CD4-positive, alpha-beta T cell treated with Interleukin-10 for 1 hour (primary cell): ENCODE results near the gene PNPLA8.
"Not testable (repeated sequence)": the region's sequence is repeated elsewhere in the genome, so short reads cannot be mapped to it uniquely, and the experiment has no call there.

Experiments used
- DNase-seq: peaks from one replicate; pipeline ENCODE4 v3.0.0-alpha.2; 2020

PNPLA8 gene, protein sequence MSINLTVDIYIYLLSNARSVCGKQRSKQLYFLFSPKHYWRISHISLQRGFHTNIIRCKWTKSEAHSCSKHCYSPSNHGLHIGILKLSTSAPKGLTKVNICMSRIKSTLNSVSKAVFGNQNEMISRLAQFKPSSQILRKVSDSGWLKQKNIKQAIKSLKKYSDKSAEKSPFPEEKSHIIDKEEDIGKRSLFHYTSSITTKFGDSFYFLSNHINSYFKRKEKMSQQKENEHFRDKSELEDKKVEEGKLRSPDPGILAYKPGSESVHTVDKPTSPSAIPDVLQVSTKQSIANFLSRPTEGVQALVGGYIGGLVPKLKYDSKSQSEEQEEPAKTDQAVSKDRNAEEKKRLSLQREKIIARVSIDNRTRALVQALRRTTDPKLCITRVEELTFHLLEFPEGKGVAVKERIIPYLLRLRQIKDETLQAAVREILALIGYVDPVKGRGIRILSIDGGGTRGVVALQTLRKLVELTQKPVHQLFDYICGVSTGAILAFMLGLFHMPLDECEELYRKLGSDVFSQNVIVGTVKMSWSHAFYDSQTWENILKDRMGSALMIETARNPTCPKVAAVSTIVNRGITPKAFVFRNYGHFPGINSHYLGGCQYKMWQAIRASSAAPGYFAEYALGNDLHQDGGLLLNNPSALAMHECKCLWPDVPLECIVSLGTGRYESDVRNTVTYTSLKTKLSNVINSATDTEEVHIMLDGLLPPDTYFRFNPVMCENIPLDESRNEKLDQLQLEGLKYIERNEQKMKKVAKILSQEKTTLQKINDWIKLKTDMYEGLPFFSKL

DNA sequence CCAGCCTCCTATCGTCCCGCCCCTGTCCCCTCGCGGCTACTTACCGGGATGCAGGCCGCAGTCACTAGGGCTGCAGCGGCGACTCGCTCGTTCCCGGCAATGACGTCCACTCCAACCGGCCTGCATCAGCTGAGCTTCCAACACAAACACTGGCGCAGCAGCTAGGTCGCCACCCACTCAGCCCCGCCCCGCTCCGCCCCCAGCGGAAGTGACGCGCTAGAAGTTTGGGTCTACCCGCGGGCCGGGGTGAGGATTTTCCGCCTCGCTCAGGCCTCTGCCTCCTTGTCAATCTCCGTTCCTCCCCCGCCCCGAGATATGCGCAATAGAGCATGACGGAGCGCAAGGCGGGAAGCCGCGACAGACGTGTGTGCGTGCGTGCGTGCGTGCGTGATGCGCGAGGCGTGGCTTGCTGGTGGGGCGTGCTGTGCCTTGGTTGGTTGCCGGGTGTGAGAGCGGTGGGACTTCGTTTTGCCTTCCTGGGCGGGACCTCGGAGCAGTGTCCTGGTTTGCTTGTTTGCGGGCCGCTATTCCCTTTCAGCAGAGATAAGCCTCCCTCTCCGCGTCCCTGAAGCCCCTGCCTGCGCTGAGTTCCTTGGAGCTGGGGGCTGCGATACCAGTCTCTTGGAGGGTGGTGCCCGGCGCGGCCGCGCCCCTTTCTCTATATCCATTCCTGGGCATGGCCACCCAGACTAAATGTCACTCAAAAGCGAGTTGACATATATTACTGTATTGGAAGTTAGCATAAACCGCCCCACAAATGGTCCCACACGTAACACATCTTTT is at the start of gene PNPLA8:
TSS of gene PNPLA8 (minus strand) at position 151 of the 783 bp plus-strand sequence. CDS start 10,644 bp downstream, outside the sequence.
- peak; percentile 100 for DNase-seq

DNA sequence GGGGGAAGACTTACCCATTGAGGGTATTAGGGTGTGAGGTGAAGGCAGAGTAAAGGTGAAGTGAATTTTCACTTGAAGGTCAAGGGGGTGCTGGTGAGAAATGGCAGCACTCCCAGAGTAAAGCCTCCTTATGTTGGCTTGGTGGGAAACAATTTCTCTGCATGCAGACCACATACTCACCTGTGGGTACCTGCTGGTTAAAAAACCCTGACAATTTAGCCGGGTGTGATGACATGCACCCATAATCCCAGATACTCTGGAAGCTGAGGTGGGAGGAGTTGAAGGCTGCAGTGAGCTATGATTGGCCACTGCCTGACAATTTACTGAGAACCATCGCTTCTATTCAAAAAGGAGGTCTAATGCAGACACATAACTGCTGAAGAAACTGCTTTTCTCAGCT is 49.2 kb upstream of the PNPLA8 start:
- DNase-seq, result no peak

DNA sequence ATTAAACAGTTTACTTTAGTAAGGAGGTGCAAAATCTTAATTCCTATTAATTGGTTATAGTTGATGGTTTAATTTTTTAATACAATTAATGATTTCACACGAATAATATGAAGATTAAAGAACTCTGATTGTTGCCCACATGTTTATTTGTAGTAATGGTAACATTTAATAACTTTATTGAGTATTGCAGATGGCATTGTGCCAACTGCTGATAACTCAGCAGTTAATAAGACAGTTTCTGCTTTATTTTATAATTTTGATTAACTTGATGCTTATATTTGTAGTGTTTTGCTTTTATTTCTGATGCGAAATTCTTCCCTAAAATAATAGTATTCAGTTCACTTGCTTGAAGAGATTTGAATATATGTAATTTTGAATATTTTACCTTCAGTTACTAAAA is 46.5 kb upstream of the PNPLA8 start:
- DNase-seq, result no peak

DNA sequence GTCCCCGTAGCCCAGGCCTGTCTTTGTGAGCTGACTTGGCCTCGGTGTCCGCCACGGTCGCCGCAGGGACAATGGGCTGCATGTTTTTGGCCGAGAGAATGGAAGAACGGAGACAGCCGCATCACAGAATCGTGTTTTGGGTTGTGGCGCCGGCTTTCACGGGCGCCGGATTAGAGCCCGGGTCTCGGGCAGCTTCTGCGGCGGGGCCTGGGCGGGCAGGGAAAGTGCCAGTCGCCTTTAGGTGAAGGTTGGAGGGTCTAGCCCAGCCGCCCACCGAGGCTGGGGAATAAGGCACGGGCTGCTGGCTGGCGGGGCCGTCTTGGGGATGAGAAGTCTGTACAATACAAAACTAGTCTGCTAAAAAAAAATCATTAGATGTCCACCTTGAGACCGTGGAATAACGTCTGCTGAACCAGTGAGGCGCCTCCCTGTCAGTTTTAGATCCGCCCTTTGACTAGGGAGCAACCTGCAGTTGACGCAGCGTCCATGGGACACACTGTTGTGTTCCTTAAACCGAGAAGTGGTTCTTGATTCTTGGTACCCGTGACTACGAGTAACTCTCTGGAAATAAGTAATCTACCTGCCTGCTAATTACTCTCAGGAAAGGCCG is 44.3 kb upstream of the PNPLA8 start:
- peak; percentile 60 for DNase-seq

DNA sequence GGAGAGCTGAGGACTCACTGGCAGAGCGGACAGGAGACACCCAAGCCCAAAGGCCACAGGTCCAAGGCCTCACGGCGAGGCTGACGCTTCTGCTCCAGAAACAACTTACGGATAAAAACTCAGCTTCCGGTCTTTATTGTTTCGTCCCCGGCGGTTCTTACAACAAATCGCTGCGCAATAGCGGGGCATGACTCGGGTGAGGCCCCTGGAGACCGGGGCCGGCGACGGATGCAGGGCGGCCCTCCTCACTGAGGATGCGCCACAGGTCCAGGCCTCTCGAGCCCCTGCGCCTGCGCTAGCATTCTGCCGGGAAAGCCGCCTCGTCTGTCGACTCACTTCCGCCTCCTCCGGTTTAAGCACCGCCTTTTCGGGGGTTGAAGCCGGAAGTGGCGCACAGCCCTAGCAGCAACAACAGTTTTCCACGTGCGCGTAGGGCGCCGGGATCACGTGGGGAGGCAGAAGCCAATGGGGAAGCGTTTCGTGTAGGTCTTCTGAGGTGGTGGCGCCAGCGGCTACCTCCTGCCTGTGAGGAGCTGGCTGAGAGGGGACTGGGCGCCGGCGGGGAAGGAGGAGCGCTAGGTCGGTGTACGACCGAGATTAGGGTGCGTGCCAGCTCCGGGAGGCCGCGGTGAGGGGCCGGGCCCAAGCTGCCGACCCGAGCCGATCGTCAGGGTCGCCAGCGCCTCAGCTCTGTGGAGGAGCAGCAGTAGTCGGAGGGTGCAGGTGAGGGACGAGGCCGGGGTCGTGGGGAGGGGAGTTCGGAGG is 43.6 kb upstream of the PNPLA8 start, which contains the start of the genes DNAJB9 and THAP5:
TSS of gene DNAJB9 (plus strand) at position 494 of the 765 bp plus-strand sequence. CDS start 1,853 bp downstream, outside the sequence.
TSS of gene THAP5 (minus strand) at position 326 of the 765 bp plus-strand sequence. CDS start at position 189, 137 bp downstream.
- DNase-seq, result peak; percentile 100

DNA sequence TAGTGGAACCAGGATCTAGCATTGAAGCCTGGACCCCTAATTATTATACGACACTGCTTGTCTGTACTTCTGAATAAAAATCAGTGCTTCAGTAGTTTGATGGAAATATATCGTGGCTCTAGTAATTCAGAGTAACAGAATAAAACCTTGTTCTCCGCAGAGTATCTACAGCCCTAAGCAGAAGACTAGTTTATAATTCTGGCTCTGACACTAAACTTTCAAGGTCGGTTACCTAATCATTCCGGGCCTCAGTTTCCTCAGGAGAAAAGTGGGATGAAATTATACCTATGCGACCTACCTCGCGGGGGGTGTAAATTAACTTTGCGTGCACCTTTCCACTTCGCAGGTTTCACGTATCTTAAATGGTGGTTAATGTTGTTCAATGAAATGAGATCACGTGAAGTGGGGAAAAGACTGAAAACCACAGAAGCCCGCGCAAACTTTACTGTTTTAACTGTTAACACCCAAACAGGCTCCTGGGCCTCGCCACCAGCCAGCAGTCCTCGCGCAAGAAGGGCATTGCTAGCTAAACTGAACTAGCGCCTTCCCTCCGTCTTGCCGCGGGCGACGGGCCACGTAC is 43.0 kb upstream of the PNPLA8 start:
- peak; percentile 9 for DNase-seq

DNA sequence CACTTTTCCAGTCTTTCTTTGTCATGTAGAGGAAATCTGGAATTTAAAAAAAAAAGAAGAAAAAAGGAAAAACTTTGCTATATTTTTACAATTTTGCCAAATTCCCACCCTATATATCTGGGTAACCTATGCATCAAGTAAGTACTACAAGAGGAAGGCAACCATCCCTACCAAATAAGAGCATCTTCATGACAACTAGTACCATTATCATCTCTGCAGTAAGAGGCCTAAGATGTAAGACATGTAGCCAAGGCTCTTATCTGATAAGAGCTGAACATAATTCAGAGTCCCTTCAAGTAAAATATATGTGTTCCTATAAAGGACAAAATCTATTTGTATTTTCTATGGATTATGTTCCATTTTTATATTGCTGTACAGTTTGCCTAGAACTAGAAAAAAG is 40.1 kb upstream of the PNPLA8 start:
- no peak for DNase-seq

DNA sequence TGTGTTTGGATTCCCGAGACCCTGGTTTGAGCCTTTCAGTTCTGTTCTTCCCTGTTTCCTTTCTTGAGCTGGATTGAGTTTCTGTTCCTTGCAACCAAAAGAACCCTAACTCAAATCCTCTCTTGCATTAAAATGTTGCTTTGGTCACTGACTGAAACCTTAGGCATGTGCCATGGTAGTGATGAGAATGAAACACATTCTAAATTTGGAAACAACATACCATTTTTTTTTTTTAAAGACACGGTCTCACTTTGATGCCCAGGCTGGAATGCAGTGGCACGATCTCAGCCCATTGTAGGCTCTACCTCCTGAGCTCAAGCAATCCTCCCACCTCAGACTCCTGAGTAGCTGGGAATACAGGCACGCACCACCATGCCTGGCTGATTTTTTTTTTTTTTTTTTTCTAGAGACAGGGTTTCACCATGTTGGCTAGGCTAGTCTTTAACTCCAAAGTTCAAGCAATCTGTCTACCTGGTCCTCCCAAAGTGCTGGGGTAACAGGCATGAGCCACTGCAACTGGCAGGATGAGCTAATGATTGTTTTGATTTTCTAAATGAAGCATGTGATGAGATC is 35.2 kb upstream of the PNPLA8 start:
- no peak for DNase-seq

DNA sequence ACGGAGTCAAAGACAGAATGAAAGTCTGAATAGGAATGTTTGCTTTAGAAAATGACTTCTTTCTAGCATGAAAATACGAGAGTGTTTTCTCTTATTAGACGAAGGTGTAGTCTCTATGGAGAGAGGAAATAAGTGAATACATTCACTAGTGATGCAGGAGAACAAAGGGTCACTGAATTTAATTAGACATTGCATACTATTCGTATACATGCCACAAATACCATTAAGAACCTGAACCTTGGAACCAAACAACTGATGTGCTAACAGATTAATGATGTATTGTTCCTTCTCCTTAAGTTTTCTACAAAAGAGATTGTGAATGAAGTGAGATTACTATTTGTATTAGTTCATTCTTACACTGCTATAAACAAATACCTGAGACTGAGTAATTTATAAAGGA is 33.3 kb upstream of the PNPLA8 start:
- no peak for DNase-seq

DNA sequence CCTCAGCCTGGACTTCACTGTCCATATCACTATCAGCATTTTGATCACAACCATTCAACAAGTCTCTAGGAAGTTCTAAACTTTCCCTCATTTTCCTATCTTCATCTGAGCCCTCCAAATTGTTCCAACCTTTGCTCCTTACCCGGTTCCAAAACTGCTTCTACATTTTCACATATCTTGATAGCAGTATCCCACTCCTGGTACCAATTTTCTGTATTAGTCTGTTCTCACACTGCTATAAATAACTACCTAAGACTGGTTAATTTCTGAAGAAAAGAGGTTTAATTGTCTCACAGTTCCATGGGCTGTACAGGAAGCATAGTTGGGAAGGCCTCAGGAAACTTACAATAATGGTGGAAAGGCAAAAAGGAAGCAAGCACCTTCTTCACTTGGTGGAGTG is 31.7 kb upstream of the PNPLA8 start:
- no peak for DNase-seq

DNA sequence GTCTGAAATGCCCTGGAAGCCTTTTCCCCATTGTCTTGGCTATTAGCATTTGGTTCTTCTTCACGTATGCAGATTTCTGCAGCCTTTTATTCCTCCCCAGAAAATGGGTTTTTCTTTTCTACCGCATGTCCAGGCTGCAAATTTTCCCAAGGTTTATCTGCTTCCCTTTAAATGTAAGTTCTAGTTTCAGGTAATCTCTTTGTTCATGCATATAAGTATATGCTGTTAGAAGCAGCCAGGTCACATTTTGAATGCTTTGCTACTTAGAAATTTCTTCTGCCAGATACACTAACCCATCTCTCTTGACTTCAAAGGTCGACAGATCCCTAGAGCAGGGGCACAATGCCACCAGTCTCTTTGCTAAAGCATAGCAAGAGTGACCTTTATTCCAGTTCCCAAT is 31.3 kb upstream of the PNPLA8 start:
- DNase-seq, result no peak

DNA sequence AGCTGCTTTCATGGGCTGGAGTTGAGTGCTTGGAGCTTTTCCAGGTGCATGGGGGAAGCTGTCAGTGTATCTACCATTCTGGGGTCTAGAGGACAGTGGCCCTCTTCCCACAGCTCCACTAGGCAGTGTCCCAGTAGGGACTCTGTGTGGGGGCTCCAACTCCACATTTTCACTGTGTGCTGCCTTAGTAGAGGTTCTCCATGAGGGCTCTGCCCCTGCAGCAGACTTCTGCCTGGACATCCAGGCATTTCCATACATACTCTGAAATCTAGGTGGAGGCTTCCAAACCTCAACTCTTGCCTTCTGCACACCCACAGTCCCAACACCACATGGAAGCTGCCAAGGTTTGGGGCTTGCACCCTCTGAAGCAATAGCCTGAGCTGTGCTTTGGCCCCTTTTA is 30.7 kb upstream of the PNPLA8 start:
- not testable (repeated sequence) for DNase-seq

DNA sequence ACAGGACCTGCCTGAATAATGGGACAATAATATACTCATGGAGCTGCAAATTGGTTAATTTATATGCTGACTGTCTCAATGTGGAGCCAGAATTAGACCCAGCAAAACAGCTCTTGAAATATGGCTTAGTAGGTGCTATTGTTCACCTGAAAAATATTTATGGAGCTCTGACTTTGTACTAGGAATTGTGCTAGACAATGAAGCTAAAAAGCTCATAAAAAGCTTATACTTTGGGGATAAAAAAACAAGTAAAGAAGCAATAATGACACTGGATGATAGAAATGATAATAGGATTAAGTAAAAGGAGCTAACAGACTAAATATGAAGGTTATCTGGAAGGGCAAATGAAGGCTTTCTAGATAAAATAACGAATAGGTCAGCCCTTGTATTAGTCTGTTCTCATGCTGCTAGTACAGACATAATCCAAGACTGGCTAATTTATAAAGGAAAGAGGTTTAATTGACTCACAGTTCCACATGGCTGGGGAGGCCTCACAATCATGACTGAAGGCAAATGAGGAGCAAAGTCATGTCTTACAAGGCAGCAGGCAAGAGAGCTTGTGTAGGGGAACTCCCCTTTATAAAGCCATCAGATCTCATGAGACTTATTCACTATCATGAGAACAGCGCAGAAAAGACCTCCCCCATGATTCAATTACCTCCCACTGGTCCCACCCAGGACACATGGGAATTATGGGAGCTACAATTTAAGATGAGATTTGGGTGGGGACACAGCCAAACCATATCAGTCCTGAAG is 22.4 kb upstream of the PNPLA8 start:
- not testable (repeated sequence) for DNase-seq

DNA sequence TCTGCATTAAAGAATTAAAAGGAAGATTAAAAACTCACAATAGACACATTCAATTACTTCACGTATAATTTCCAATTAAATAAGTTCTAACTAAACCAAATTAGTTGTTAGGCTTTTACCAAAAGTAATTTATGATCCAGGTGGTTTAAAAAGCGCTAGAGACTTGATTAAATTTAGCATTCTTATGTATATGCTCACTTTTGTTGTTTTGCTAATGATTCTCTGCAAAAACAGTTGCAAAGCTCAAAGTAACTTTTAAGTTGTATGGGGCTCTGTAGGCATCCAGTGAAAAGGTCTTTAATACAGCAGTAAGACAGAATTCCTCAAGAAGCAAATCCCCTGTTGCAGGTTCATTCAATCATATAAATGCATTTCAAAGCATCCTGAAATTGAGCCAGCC is 15.5 kb upstream of the PNPLA8 start:
- DNase-seq, result no peak

DNA sequence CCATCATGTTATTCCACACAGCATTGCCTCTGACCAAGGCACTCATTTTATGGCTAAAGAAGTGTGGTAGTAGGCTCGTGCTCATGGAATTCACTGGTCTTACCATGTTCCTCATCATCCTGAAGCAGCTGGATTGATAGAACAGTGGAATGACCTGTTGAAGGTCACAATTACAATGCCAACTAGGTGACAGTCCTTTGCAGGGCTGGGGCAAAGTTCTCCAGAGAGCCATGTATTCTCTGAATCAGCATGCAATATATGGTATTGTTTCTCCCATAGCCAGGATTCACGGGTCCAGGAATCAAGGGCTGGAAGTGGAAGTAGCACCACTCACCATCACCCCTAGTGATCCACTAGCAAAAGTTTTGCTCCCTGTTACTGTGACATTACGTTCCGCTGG is 12.8 kb upstream of the PNPLA8 start:
- DNase-seq, result not testable (repeated sequence)

DNA sequence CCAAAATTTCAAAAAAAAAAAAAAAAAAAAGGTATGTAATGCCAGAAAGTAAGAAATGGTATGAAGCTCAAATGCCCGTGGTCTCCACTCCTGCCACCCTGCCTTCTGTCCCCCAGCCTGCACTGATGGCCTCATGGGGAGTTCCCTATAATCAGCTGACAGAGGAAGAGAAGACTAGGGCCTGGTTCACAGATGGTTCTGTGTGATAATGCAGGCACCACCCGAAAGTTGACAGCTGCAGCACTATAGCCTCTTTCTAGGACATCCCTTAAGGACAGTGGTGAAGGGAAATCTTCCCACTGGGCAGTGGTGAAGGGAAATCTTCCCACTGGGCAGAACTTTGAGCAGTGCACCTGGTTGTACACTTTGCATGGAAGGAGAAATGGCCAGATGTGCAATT is 12.3 kb upstream of the PNPLA8 start:
- DNase-seq, result not testable (repeated sequence)

DNA sequence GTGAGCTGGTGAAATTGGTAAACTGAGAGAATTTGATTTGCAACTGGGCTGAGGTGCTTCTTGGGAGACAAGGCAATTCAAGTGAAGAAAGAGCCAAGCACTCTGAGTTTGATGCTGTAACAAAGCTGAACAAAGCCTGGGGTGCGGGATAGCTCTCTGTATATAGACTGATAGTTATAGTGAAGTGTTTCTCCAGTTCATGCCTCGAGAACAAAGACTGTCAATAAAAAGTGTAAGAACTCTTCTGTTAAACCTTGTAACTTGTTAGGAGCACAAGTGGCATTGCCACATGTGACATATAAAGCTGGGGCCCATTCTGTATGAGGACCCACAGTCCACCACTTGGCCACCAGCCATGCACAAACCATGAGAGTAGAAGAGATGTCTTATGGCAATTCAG is 11.3 kb upstream of the PNPLA8 start:
- no peak for DNase-seq

DNA sequence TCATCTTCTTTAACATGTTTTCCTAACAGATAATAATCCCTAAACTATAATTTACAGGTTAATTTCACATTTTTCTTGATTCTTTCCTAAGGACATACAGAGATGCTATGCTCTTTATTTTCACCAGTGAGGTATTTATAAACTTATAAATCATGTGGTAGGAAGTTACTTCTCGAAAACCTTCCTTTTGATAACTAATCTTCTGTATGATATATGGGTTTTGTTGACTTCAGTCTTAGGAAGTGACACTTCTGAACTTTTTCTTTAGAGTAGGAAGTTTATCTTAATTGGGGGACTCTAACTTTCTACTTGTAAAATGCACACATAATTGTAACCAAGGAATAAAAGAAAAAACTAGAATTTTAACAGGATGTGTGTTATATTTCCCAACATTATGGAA is 9.8 kb upstream of the PNPLA8 start:
- DNase-seq, result no peak

DNA sequence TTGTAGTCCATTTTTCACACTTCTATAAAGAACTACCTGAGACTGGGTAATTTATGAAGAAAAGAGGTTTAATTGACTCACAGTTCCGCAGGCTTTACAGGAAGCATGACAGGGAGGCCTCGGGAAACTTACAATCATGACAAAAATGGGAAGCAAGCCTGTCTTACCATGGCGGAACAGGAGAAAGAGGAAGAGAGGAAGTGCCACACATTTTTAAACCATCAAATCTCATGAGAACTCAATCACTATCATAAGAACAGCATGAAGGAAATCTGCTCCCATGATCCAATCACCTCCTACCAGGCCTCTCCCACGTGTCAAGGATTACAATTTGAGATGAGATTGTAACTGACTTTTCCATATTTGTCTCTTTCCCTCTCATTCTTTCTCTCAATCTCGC is 9.3 kb upstream of the PNPLA8 start:
- DNase-seq, result no peak

DNA sequence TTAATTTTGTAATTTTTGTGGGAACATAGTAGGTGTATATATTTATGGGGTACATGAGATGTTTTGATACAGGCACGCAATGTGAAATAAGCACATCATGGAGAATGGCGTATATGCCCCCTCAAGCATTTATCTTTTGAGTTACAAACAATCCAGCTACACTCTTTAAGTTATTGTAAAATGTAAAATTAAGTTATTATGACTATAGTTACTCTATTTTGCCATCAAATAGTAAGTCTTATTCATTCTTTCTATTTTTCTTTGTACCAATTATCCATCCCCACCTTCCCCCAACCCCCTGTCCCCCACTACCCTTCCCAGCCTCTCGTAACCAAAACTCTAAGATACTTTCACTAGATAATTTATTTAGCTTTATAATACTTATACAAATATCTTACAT is 7.8 kb upstream of the PNPLA8 start:
- no peak for DNase-seq
